H9 (cell line): ENCODE data around the gene EPHB2. TPM values are rescaled to one million over a fixed set of nuclear protein-coding genes. Genes with fewer than 3 reads are reported as not detected.

ENCODE experiments used
- DNase-seq: peaks from one replicate; pipeline ENCODE4 v3.0.0-alpha.2; 2017
- H2AFZ ChIP-seq: one replicate; pipeline ENCODE4 v1.6.1; 2013; ENCODE audit warnings: mild to moderate bottlenecking, low read length, control low read depth, moderate library complexity
- H2AK5ac ChIP-seq: 2 replicates; pipeline ENCODE4 v1.6.1; 2013; ENCODE audit warnings: low read length, control low read depth, mixed read lengths; ENCODE audit not compliant: insufficient read length
- H2BK120ac ChIP-seq: one replicate; pipeline ENCODE4 v1.6.1; 2013; ENCODE audit warnings: low read depth, mild to moderate bottlenecking, low read length, control low read depth, inconsistent platforms; ENCODE audit not compliant: poor library complexity, severe bottlenecking
- H2BK12ac ChIP-seq: 2 replicates; pipeline ENCODE4 v1.6.1; 2013; ENCODE audit warnings: low read length, control low read depth, mixed read lengths, low read depth; ENCODE audit not compliant: insufficient read length
- H2BK15ac ChIP-seq: 2 replicates; pipeline ENCODE4 v1.6.1; 2013; ENCODE audit warnings: low read depth, low read length, control low read depth
- H2BK20ac ChIP-seq: one replicate; pipeline ENCODE4 v1.6.1; 2013; ENCODE audit warnings: low read depth, mild to moderate bottlenecking, low read length, control low read depth, inconsistent platforms; ENCODE audit not compliant: poor library complexity, severe bottlenecking
- H2BK5ac ChIP-seq: 2 replicates; pipeline ENCODE4 v1.6.1; 2013; ENCODE audit warnings: low read length, control low read depth, mixed read lengths; ENCODE audit not compliant: insufficient read length
- H3K14ac ChIP-seq: 2 replicates; pipeline ENCODE4 v1.6.1; 2013; ENCODE audit warnings: low read length, control low read depth; ENCODE audit not compliant: insufficient read depth
- H3K18ac ChIP-seq: 2 replicates; pipeline ENCODE4 v1.6.1; 2013; ENCODE audit warnings: low read depth, mild to moderate bottlenecking, mixed read lengths, low read length, control low read depth; ENCODE audit not compliant: insufficient read length
- H3K23ac ChIP-seq: 2 replicates; pipeline ENCODE4 v1.6.1; 2013; ENCODE audit warnings: low read length, control low read depth, mixed read lengths, low read depth; ENCODE audit not compliant: insufficient read length
- H3K23me2 ChIP-seq: 2 replicates; pipeline ENCODE4 v1.6.1; 2013; ENCODE audit warnings: low read depth, mild to moderate bottlenecking, mixed read lengths, low read length, control low read depth; ENCODE audit not compliant: insufficient read length, poor library complexity, severe bottlenecking
- H3K27ac ChIP-seq: 2 replicates; pipeline ENCODE4 v1.5.1; 2013; ENCODE audit warnings: low read length, control low read depth, mixed read lengths, low read depth; ENCODE audit not compliant: insufficient read length
- H3K27me3 ChIP-seq: 2 replicates; pipeline ENCODE4 v1.6.1; 2013; ENCODE audit warnings: low read length, control low read depth, inconsistent platforms; ENCODE audit not compliant: insufficient read depth
- H3K4ac ChIP-seq: 2 replicates; pipeline ENCODE4 v1.6.1; 2013; ENCODE audit warnings: low read depth, mild to moderate bottlenecking, control low read depth, inconsistent platforms, low read length, moderate library complexity
- H3K4me1 ChIP-seq: 2 replicates; pipeline ENCODE4 v1.6.1; 2013; ENCODE audit warnings: low read length, control low read depth, inconsistent platforms; ENCODE audit not compliant: insufficient read depth
- H3K4me2 ChIP-seq: 2 replicates; pipeline ENCODE4 v1.6.1; 2013; ENCODE audit warnings: low read length, control low read depth, mixed read lengths; ENCODE audit not compliant: insufficient read length, insufficient read depth
- H3K56ac ChIP-seq: 2 replicates; pipeline ENCODE4 v1.6.1; 2013; ENCODE audit warnings: low read depth, mild to moderate bottlenecking, mixed read lengths, low read length, control low read depth; ENCODE audit not compliant: insufficient read length
- H3K79me1 ChIP-seq: 2 replicates; pipeline ENCODE4 v1.6.1; 2013; ENCODE audit warnings: low read depth, mild to moderate bottlenecking, moderate library complexity, low read length, control low read depth, inconsistent platforms; ENCODE audit not compliant: insufficient read depth, poor library complexity, severe bottlenecking
- H3K79me2 ChIP-seq: 2 replicates; pipeline ENCODE4 v1.6.1; 2013; ENCODE audit warnings: low read length, control low read depth, inconsistent platforms; ENCODE audit not compliant: insufficient read depth
- H3K9ac ChIP-seq: 2 replicates; pipeline ENCODE4 v1.6.1; 2013; ENCODE audit warnings: low read length, control low read depth, mixed read lengths; ENCODE audit not compliant: insufficient read length; ENCODE audit errors: extremely low read depth
- H3K9me3 ChIP-seq: one replicate; pipeline ENCODE4 v1.6.1; 2013; ENCODE audit warnings: low read depth, low read length, inconsistent platforms; ENCODE audit not compliant: control insufficient read depth
- H3T11ph ChIP-seq: one replicate; pipeline ENCODE4 v1.6.1; 2013; ENCODE audit warnings: mild to moderate bottlenecking, low read length, control low read depth, inconsistent platforms
- H4K20me1 ChIP-seq: one replicate; pipeline ENCODE4 v1.6.1; 2013; ENCODE audit not compliant: control insufficient read depth, insufficient read length, insufficient read depth
- H4K5ac ChIP-seq: 2 replicates; pipeline ENCODE4 v1.6.1; 2013; ENCODE audit warnings: low read depth, mild to moderate bottlenecking, mixed read lengths, low read length, control low read depth; ENCODE audit not compliant: insufficient read length
- H4K8ac ChIP-seq: replicated peaks from 2 replicates; pipeline ENCODE4 v1.6.1; 2013; ENCODE audit warnings: low read length, control low read depth, mixed read lengths, low read depth; ENCODE audit not compliant: insufficient read length
- H4K91ac ChIP-seq: 2 replicates; pipeline ENCODE4 v1.6.1; 2013; ENCODE audit warnings: low read depth, mild to moderate bottlenecking, moderate library complexity, mixed read lengths, low read length, control low read depth; ENCODE audit not compliant: insufficient read length
- H3K27ac Mint-ChIP-seq, 3 experiments: 2 replicates in 2 of 3; 3 replicates in 1 of 3; pipeline ENCODE4 v1.8.0; 2020 to 2021; ENCODE audit warnings: mixed read lengths in 3 of 3, mild to moderate bottlenecking in 1 of 3, moderate library complexity in 1 of 3
- H3K27me3 Mint-ChIP-seq: 2 replicates; pipeline ENCODE4 v1.8.0; 2021; ENCODE audit warnings: low read depth, mild to moderate bottlenecking, moderate library complexity, mixed read lengths
- H3K36me3 Mint-ChIP-seq, 3 experiments: 2 replicates in 2 of 3; 3 replicates in 1 of 3; pipeline ENCODE4 v1.8.0; 2020 to 2021; ENCODE audit warnings: low read depth in 3 of 3, mixed read lengths in 3 of 3; ENCODE audit not compliant: insufficient read depth in 1 of 3
- H3K4me1 Mint-ChIP-seq, 2 experiments: 2 replicates each; pipeline ENCODE4 v1.8.0; 2020; ENCODE audit warnings: mixed read lengths in 2 of 2
- H3K4me3 Mint-ChIP-seq, 2 experiments: 2 replicates in 1 of 2; 3 replicates in 1 of 2; pipeline ENCODE4 v1.8.0; 2020 to 2021; ENCODE audit warnings: mild to moderate bottlenecking in 2 of 2, mixed read lengths in 2 of 2, moderate library complexity in 1 of 2
- H3K9me3 Mint-ChIP-seq, 2 experiments: 2 replicates in 1 of 2; 3 replicates in 1 of 2; pipeline ENCODE4 v1.8.0; 2020; ENCODE audit warnings: mild to moderate bottlenecking in 2 of 2, mixed read lengths in 2 of 2, moderate library complexity in 1 of 2
- CTCF ChIP-seq: fragments of 200-600 bp; sonication (generic); conservative IDR thresholded peaks from 3 replicates; pipeline ENCODE4 v1.8.0; 2021; ENCODE audit warnings: antibody characterized with exemption, mild to moderate bottlenecking
- WGBS: extraction: QIAGEN DNeasy Blood & Tissue Kit; methylation state at CpG from one replicate; pipeline ENCODE4 v1.1.7; 2013; ENCODE audit warnings: missing lambda C conversion rate, low lambda C conversion rate, mixed read lengths; ENCODE audit not compliant: insufficient read length; ENCODE audit errors: extremely low coverage; 5-methylcytosine and 5-hydroxymethylcytosine counted together
- total RNA-seq: library from RNA; stranded (reverse); gene quantifications from 2 replicates; pipeline ENCODE4 v1.2.1, GENCODE V29; 2021

EPHB2 gene
- total RNA-seq, 1 experiment from 2014 or later, result 9.5 TPM

- Histone ChIP-seq H3K79me2 (no peaks in the 10 kb centered on the region), H2AK5ac (no peak overlapping the region), H3K56ac (no peak overlapping the region), H4K5ac (no peak overlapping the region), H4K91ac (no peak overlapping the region), H4K8ac (no peak overlapping the region), H2AFZ (no peak overlapping the region), H3T11ph (no peak overlapping the region), H2BK20ac (no peak overlapping the region), H3K14ac (no peak overlapping the region), H2BK120ac (no peak overlapping the region), H3K23ac (no peak overlapping the region), H3K18ac (no peak overlapping the region), H2BK5ac (no peak overlapping the region), H3K9me3 (no peaks in the 10 kb centered on the region), H3K4ac (no peak overlapping the region), H2BK12ac (no peak overlapping the region), H3K4me1 (no peaks in the 10 kb centered on the region), H3K79me1 (no peaks in the 10 kb centered on the region), H3K27me3 (no peaks in the 10 kb centered on the region), H3K23me2 (no peaks in the 10 kb centered on the region), H3K27ac (no peak overlapping the region), H3K4me2 (no peak overlapping the region), H3K9ac (no peak overlapping the region), H2BK15ac (no peak overlapping the region), H4K20me1 (no peaks in the 10 kb centered on the region)
- WGBS, result no CpG with 5 or more reads among the region's 19 CpGs
- no peak for TF ChIP-seq CTCF
- no peak for DNase-seq
- H3K27ac Mint-ChIP-seq, result no peak overlapping the region
- no peak overlapping the region for H3K4me3 Mint-ChIP-seq
- peaks cover 15 to 24% of the 10 kb centered on the region in 2 experiments for H3K4me1 Mint-ChIP-seq
- H3K36me3 Mint-ChIP-seq, result no peaks in the 10 kb centered on the region
- no peaks in the 10 kb centered on the region; the same call in 1 of the 2 replicates for H3K27me3 Mint-ChIP-seq
- no peaks in the 10 kb centered on the region for H3K9me3 Mint-ChIP-seq
These were observed 103.8 kb downstream of the EPHB2 start for GRCh38 chr1:22814176-22815042.
